ENCODE data around the gene ASB15.
A peak's percentile ranks its signal among the peaks of the same experiment; 100 is the strongest.

DNA sequence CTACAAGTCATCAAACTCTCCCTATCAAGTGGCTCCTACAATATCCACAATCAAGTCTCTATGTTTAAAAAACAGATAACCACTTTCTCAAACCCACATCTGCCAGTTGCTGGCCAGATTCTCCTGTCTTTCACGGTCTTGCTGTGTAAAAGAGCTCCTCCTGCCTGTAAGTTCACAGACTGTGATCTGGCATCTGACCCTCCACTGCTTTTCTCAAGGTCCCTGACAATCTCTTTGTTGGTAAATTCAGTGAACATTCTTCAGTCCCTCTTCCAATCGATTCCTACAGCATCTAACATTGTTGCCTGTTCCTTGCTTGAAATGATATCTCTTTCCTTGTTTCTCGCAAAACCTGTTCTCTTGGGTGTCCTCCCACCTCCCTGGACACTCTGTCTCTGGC is 35.6 kb downstream of the ASB15 start:
- TF ChIP-seq CTCF (IDR thresholded peaks at IDR 0.05; ENCODE audit: control extremely low read depth in 1 of 3, insufficient read depth in 1 of 3, low read depth in 1 of 3, low read length in 3 of 3) (peak in 2 of 3 experiments; percentile 13 to 42; a peak in 1 of 4 replicates), JUND (IDR thresholded peaks at IDR 0.05; ENCODE audit: low read length) (no peak), POLR2A (IDR thresholded peaks at IDR 0.05; ENCODE audit: control extremely low read depth in 1 of 2, low read depth in 2 of 2, low read length in 2 of 2) (no peak), GTF2F1 (IDR thresholded peaks at IDR 0.05; ENCODE audit: borderline replicate concordance, low read depth, low read length) (no peak), JUN (IDR thresholded peaks at IDR 0.05; ENCODE audit: low read depth, low read length) (no peak), ZNF274 (IDR thresholded peaks at IDR 0.05; ENCODE audit: borderline replicate concordance, extremely low read depth, low read length) (no peak), EP300 (IDR thresholded peaks at IDR 0.05; ENCODE audit: borderline replicate concordance in 1 of 2, low read depth in 2 of 2, low read length in 2 of 2) (no peak), CHD2 (IDR thresholded peaks at IDR 0.05; ENCODE audit: low read length) (no peak), TAF1 (IDR thresholded peaks at IDR 0.05; ENCODE audit: low read depth, low read length) (no peak)
